ENCODE results near the gene ATP2B1. TPM values are rescaled to one million over a fixed set of nuclear protein-coding genes. Genes with fewer than 3 reads are reported as not detected.

ATP2B1 gene
- total RNA-seq, 1 donor from 2014 or later: 177 TPM

GRCh38 chr12:89651192-89651591 lies 57.4 kb downstream of the ATP2B1 start:
- no peak for TF ChIP-seq CTCF (IDR thresholded peaks at IDR 0.05)
- TF ChIP-seq EZH2 (IDR thresholded peaks at IDR 0.05): no peak
- TF ChIP-seq EZH2phosphoT487 (IDR thresholded peaks at IDR 0.05): no peak
- peaks cover 96% of the 10 kb centered on the region for H3K79me2 ChIP-seq (ENCODE audit: low read depth)
- Mint-ChIP-seq H3K4me3 (no peak overlapping the region), H3K36me3 (peaks cover 64% of the 10 kb centered on the region), H3K9me3 (peaks cover 16% of the 10 kb centered on the region), H3K27me3 (ENCODE audit: insufficient read depth, low read depth) (no peaks in the 10 kb centered on the region), H3K27ac (no peak overlapping the region), H3K4me1 (peaks cover 16% of the 10 kb centered on the region)
- no peak for DNase-seq (ENCODE audit: low spot score)
- peaks cover 18% of the 10 kb centered on the region for H3K4me1 ChIP-seq
- no peak overlapping the region for H2AFZ ChIP-seq (replicated peaks)
- H3K36me3 ChIP-seq: peaks cover 5% of the 10 kb centered on the region
- H3F3A ChIP-seq (ENCODE audit: low read depth): no peaks in the 10 kb centered on the region
- H3K27ac ChIP-seq: no peak overlapping the region
- H3K4me3 ChIP-seq: no peak overlapping the region
- H3K9ac ChIP-seq: no peak overlapping the region
- H3K4me2 ChIP-seq: no peak overlapping the region
- no peaks in the 10 kb centered on the region for H3K27me3 ChIP-seq
- H3K9me3 ChIP-seq (ENCODE audit: low read depth): no peaks in the 10 kb centered on the region
- peaks cover 36% of the 10 kb centered on the region for H4K20me1 ChIP-seq (ENCODE audit: low read depth)

- H3F3A ChIP-seq (ENCODE audit: low read depth): no peaks in the 10 kb centered on the region
- Mint-ChIP-seq H3K4me1 (peaks cover 26% of the 10 kb centered on the region), H3K27me3 (ENCODE audit: insufficient read depth, low read depth) (no peaks in the 10 kb centered on the region), H3K9me3 (peaks cover 16% of the 10 kb centered on the region), H3K27ac (no peak overlapping the region), H3K4me3 (no peak overlapping the region), H3K36me3 (peaks cover 57% of the 10 kb centered on the region)
- no peaks in the 10 kb centered on the region for H3K9me3 ChIP-seq (ENCODE audit: low read depth)
- peaks cover 96% of the 10 kb centered on the region for H3K79me2 ChIP-seq (ENCODE audit: low read depth)
- no peak overlapping the region for H3K9ac ChIP-seq
- no peak for DNase-seq (ENCODE audit: low spot score)
- no peak overlapping the region for H3K27ac ChIP-seq
- H3K4me1 ChIP-seq: peaks cover 26% of the 10 kb centered on the region
- H4K20me1 ChIP-seq (ENCODE audit: low read depth): peaks cover 41% of the 10 kb centered on the region
- no peaks in the 10 kb centered on the region for H3K27me3 ChIP-seq
- TF ChIP-seq EZH2phosphoT487 (IDR thresholded peaks at IDR 0.05): no peak
- TF ChIP-seq CTCF (IDR thresholded peaks at IDR 0.05): no peak
- TF ChIP-seq EZH2 (IDR thresholded peaks at IDR 0.05): no peak
- H2AFZ ChIP-seq (replicated peaks): no peak overlapping the region
- peaks cover 4% of the 10 kb centered on the region for H3K36me3 ChIP-seq
- H3K4me2 ChIP-seq: no peak overlapping the region
- no peak overlapping the region for H3K4me3 ChIP-seq
Measured at GRCh38 chr12:89650239-89650638, 58.4 kb downstream of the ATP2B1 start.

- no peak overlapping the region for H2AFZ ChIP-seq (replicated peaks)
- Mint-ChIP-seq H3K36me3 (peaks cover 53% of the 10 kb centered on the region), H3K9me3 (peaks cover 16% of the 10 kb centered on the region), H3K27me3 (ENCODE audit: insufficient read depth, low read depth) (no peaks in the 10 kb centered on the region), H3K27ac (no peak overlapping the region), H3K4me1 (peaks cover 29% of the 10 kb centered on the region), H3K4me3 (no peak overlapping the region)
- DNase-seq (ENCODE audit: low spot score): no peak
- H3K36me3 ChIP-seq: no peaks in the 10 kb centered on the region
- no peak for TF ChIP-seq EZH2phosphoT487 (IDR thresholded peaks at IDR 0.05)
- TF ChIP-seq EZH2 (IDR thresholded peaks at IDR 0.05): no peak
- no peak for TF ChIP-seq CTCF (IDR thresholded peaks at IDR 0.05)
- peaks cover 27% of the 10 kb centered on the region for H3K4me1 ChIP-seq
- no peaks in the 10 kb centered on the region for H3F3A ChIP-seq (ENCODE audit: low read depth)
- H3K27ac ChIP-seq: no peak overlapping the region
- peaks cover 96% of the 10 kb centered on the region for H3K79me2 ChIP-seq (ENCODE audit: low read depth)
- H3K9me3 ChIP-seq (ENCODE audit: low read depth): no peaks in the 10 kb centered on the region
- H3K27me3 ChIP-seq: no peaks in the 10 kb centered on the region
- H4K20me1 ChIP-seq (ENCODE audit: low read depth): peaks cover 46% of the 10 kb centered on the region
- no peak overlapping the region for H3K9ac ChIP-seq
- no peak overlapping the region for H3K4me3 ChIP-seq
- H3K4me2 ChIP-seq: no peak overlapping the region
Measured at GRCh38 chr12:89649820-89650219, 58.8 kb downstream of the ATP2B1 start.

Measured in neural progenitor cell (in vitro differentiated cells).